HG03520 (cell line): ENCODE results near the gene ELOVL2.
"Not testable (repeated sequence)": the region's sequence is repeated elsewhere in the genome, so short reads cannot be mapped to it uniquely, and the experiment has no call there.

Source experiments
- ATAC-seq: cut with Tn5 transposase; IDR thresholded peaks from one replicate; pipeline ENCODE4 v1.9.1; 2021; ENCODE audit warnings: mild to moderate bottlenecking, moderate library complexity; ENCODE audit not compliant: unreplicated experiment

The ELOVL2 gene

DNA sequence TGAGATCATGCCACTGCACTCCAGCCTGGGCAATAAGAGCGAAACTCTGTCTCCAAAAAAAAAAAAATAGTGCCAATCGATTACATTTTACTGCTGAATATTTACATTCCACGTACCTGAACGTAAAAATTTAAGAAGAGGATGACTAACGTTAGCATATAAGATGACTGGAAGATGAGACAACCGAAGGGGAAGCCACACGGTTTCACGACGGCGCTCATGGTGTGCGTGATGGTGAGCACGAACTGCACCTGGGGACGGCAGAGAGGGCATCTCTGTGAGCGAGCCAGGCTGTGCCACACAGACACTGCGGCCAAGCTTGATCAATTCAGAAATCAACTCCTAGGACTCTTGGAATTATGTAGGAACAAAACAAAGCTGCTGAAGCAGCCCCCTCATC, 54.5 kb downstream of the ELOVL2 start:
- no peak for ATAC-seq

DNA sequence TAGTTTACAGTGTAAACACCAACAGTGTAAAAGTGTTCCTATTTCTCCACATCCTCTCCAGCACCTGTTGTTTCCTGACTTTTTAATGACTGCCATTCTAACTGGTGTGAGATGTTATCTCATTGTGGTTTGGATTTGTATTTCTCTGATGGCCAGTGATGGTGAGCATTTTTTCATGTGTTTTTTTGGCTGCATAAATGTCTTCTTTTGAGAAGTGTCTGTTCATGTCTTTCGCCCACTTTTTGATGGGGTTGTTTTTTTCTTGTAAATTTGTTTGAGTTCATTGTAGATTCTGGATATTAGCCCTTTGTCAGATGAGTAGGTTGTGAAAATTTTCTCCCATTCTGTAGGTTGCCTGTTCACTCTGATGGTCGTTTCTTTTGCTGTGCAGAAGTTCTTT, 59.1 kb downstream of the ELOVL2 start:
- ATAC-seq, result not testable (repeated sequence)

DNA sequence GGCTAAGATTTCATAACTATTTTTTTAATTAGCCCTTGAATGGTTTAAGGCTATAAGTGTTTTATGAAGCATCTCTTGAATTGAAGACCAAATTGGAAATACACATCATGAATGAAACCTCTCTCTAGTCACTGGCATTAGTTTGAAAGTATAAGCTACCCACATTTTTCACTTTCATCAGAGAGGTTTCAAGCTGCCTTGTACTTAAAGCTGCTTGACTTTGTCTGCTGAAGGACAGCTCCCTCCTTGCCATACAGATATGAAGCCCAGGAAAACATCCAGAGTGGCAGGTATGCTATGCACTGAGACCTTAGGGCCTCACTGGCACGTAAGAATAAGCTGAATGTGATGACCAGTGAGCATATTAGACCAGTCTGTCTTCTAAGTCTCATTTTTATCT, 62.7 kb downstream of the ELOVL2 start:
- no peak for ATAC-seq

DNA sequence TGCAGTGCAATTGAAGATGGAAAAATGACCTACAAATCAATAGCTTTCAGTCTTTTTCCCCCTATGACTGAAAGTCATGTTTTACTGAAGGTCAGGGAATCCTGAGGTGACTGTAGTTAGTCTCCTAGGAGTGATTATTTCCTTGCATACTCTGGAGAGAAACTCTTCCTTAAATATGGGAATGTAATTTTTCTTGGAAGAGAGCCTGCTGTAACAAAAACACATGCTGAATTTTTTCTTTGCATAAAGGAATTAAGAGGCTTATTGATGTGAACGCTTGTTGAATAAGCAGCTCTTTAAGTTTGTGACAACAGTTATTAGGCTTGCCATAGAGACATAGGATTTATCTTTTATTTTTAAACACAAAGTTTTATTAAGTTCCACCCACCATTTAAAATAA, 64.5 kb downstream of the ELOVL2 start:
- no peak for ATAC-seq

DNA sequence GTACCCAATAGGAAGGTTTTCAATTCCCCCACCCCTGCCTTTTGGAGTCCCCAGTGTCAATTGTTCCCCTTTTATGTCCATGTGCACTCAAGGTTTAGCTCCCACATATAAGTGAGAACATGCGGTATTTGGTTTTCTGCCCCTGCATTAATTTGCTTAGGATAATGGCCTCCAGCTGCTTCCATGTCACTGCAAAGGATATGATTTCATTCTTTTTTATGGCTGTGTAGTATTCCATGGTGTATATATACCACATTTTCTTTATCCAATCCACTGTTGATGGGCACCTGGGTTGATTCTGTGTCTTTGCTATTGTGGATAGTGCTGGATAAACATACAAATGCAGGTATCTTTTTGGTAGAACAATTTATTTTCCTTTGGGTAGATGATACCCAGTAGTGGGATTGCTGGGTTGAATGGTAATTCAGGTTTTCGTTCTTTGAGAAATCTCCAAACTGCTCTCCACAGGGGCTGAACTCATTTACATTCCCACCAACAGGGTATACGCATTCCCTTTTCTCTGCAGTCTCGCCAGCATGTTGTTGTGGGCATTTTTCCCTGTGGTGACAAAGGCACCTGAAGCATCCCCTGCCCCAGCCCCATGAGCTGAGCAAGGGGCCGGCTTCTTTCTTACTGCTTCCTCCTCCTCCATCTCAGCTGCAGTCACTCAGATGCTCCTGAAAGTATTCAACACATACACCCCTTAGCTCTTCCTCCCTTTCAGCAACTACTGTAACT, 66.7 kb downstream of the ELOVL2 start:
- ATAC-seq, result no peak

DNA sequence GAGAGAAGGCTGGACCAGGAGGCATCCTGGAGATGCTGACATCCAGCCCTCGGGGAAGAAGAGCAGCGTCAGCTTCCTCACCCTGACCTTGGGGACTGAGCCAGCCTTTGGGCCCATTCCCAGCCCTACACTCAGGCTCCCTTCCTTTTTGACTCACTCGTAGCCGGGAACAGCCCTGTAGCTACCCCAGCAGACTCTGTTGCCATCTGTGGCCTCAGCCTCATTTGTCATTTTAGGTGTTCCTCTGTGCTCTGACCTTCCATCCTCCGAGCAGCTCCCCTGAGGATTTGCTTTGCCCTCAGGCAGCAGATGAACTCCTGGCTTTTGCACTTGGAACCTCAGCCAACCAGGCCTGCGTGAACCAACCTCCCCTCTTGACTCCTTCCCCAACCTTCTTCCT, 67.5 kb downstream of the ELOVL2 start:
- ATAC-seq, result no peak

DNA sequence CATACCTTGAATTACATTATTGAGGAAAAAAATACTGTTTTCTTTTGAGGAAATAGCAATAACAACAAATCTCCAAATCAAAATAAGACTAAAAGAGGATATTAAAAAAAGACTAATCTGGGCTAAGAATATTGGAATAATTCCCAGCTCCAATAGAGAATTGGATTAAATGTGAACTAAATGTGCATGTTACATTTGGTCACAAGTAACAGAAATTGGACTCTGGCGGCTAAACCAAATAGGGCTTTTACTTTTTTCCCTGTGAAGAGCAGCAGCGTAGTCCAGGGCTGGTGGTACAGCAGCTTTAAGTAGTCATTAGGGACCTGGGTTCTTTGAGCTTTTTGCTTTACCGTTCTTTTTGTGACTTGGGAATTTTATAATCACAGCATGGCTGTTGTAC, 71.9 kb downstream of the ELOVL2 start:
- ATAC-seq, result no peak

DNA sequence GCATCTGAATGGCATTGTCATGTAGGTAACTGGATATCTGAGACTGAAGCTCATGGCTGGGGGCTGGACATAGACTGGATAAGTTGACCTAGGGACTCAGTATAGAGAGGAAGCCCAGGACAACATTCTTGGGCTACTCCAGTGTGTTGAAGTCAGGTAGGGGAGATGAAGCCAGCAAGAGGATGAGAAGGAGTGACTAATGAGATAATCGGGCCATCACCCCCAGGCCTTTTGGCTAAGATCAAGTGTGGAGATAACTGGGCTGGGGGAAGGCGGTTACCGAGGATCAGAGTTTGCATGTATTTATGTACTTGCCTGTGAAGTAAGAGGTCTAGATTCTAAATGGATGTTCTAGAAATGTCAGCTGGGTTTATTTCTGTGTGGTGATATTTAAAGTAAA, 73.4 kb downstream of the ELOVL2 start:
- ATAC-seq, result no peak

DNA sequence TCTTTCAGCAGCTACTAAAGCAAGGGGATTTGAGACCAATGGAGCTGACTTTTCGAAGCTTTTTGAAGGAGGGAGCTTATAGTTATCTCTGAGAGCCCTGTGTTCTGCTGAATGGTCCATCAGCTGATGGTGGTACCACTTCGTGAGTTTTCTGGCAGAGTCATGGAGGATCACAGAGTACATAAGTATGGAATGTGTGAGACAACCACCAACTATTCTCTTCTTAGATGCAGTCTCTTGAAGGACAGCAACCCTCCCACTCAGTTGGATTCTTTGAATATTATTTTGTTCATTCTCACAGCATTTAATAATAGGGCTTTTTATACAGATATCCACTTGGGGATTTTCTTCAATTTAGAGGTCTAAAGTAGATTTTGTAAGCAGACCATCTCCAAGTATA, 75.3 kb downstream of the ELOVL2 start:
- no peak for ATAC-seq

DNA sequence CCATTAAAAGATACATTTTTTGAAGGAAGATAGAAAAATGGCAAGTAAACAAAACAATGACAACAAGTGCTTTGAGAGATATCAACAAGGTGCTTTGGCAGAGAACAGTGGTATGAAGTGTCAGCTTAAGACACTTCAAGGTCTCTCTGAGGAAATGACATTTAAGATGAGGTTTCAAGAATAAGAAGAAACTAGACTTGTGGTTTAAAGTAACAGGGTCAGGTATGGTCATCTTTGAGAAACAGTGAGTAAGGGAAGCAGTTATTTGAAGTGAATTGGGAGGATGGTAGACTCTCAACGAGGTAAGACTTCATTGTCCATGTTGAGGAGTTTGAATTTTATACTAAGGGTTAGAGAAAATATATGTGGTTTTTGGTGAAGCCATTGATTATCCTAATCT, 79.4 kb downstream of the ELOVL2 start:
- ATAC-seq, result peak; percentile 89

DNA sequence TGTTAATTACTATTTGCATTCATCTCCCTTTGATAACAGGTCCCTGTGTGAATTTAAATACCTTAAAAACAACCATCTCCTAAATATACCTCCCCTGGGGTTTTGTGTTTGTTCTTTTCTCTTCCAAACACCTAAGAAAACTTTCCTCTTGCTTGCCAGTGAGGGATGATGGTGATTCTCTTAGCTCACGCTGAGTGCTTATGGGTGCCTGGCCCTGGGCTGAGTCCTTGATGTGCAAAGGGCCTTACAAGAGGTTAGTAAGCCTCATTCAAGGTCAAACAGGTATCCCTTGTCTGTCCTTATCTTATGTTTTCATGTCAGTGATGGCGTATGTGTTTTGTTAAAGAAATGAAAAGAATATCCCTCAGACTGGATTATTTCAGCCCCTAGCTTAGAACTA, 81.0 kb downstream of the ELOVL2 start:
- no peak for ATAC-seq

DNA sequence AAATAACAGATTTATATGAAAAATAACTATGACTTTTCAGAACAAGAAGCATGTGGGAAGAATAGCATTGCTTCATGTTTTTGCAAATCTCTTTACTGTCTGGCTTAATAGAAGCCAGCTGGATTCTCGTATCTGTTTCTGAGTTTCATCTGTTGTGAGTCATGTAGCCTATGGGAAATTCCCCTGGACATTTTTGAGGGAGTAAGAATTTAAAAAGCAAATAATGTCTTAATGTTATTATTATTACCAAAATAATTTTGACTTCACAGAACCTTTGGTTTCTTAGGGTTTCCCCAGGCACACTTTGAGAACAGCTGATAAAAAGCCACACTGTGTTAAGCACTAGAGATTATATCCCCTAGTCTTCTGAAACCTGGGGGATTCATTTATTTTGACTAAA, 81.4 kb downstream of the ELOVL2 start:
- no peak for ATAC-seq

DNA sequence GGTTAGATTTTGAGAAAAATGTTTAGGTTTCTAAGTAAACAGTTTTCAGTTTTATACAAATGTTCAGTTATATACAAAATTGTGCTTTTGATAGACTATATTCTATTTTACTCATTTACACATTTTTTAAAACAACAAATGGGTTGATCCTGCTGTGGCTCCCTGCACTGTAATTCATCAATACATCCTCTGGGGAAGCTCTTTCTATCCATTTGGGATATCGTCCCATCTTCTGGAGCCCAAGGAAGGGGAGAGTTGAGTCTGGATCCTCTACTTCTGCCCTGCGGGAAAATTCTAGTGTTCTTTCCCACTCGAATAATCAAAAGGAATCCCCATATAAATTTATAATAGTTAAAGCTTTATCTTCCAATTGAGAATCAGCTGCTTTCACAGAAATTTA, 82.3 kb downstream of the ELOVL2 start:
- no peak for ATAC-seq

DNA sequence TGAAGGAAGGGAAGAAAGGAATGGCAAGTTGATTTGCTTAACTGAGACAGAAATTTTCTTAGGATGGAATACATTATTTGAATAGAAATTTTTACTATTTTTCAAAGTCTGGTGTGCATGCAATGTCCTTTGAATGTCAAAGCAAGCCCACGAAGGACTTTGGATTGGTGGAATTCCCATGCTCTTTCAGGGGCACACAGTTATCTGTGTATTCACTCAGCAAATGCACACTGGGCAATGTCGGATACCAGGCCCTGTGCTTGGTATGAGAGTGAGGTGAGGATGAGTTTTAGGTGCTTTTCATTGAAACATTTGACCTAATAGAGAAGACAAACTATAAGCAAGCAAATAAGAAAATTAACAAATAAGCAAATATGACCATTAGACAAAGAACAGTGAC, 83.9 kb downstream of the ELOVL2 start:
- ATAC-seq, result no peak

DNA sequence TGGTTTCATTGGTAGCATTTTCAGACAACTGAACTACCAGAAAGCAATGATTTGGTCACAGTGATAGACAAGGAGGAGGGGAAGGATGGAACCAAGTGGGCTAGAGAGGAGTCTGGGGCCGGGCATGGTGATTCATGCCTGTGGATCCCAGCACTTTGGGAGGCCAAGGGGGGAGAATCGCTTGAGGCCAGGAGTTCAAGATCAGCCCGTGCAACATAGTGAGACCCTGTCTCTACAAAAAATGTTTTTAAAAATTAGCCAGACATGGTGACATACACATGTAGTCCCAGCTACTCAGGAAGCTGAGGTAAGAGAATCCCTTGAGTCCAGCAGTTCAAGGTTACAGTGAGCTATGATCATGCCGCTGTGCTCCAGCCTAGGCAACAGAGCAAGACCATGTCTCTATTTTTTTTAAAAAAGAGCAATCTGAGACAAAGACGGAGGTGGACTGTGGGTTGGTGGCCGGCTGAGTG, 86.7 kb downstream of the ELOVL2 start:
- no peak for ATAC-seq

DNA sequence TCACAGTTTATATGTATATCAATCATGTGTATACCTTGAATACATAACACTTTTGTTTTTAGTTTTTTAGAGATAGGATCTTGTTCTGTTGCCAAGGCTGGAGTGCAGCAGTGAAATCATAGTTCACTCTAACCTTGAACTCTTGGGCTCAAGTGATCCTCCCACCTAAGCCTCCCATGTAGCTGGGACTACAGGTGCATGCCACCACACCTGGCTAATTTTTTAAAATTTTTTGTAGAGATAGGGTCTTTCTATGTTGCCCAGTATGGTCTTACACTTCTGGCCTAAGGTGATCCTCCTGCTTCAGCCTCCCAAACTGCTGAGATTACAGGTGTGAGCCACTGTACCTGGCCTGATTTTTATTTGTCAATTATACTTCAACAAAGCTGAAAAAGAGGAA, 87.3 kb downstream of the ELOVL2 start:
- no peak for ATAC-seq

DNA sequence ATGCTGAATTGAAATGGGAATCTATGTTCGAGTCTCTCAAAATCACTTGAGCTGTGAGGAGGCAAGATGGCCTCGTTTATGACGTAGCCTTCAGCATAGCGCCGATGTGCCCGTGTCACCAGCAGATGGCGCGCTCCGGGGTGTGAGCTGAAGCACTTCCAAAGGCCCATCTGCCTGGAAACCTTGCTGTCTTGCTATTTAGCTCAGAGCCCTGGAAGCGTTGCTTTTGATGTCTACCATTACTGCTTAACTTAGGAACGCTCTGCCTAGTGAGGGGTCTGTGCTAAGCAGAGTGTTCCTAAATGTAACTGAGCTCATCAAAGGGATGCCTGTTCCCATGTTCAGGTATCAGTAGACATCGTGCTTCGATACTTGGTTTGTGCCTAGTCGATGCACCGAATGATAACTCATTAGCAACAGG, 89.5 kb downstream of the ELOVL2 start:
- peak; percentile 90 for ATAC-seq

DNA sequence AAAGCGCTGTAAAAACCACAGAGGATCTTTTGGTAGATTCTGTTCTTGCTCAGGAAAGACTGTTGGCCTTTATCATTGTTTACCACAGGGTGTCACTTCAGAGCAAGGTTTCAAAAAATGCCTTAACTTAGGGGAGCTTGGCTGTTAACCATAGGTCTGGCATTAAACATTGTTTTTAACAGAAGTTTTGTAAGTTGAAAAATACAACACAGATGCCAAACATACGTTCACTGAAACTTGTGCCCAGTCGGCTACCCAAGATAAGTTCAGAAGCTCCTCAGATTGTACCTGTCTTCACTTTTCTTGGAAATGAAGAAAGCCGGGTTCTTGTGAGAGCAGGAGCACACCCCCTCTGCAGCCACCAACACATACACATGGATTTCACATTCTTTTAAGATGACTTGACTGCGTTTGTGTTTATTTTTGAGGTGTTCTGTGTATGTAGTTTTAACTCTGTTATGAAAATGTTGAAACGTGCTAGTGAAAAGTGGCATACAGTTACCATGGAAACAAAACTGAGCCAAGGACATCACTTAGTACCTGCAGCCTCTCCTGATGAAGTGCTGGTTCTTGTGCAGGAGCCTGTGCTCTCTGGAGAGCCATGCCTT, 92.3 kb downstream of the ELOVL2 start:
- no peak for ATAC-seq

DNA sequence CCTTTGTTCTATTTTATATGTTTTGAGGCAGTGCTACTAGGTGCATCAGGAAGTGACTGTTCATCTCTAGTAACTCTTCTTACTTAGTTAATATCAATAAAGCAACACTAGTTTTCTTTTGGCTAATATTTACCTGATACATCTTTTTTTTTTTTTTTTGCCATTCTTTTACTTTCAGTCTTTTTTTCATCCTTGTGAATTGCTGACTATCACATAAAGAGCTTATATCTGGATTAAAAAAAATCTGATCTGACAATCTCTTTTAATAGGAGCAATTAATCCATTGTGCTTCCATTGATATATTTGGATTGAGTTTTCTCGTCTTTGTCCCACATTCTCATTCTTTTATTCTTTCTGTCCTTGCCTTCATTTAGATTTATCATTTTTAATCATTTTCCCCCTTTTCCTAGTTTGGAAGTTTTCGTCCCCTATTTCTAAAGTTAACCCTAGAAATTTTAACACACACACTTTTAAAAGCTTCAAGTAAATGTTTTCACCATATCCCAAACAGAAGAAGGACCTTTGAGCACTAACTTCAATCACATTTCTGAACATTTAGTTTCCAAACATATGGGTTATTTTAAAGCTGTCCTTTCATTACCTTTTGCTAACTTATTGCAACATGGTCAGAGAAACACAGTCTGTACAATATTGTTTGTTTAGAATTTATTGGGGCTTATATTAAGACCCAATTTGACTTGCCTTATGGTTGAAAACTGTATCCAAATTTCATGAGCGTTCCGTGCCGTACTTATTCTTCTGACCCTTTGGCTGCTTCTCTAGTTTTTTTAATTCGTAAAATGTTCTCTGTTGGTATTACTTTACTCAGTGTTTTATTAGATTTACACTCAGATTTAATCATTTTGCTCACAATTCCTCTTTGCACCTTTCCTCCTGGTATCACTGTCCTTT, 94.3 kb downstream of the ELOVL2 start:
- ATAC-seq, result no peak

DNA sequence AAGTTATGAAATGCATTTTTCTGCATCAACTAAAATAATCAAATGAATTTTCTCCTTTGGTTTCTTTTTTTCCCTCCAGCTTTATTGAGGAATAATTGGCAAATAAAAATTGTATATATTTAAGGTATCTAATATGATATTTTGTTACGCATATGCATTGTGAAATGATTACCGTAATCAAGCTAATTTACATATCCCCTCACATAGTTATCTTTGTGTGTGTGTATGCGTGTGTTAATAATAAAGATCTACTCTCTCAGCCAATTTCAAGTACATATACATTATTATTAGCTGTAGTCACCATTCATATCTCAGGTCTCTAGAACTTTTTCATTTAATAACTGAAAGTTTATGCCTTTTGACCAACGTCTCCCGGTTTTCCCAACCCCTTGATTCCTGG, 96.1 kb downstream of the ELOVL2 start:
- no peak for ATAC-seq

DNA sequence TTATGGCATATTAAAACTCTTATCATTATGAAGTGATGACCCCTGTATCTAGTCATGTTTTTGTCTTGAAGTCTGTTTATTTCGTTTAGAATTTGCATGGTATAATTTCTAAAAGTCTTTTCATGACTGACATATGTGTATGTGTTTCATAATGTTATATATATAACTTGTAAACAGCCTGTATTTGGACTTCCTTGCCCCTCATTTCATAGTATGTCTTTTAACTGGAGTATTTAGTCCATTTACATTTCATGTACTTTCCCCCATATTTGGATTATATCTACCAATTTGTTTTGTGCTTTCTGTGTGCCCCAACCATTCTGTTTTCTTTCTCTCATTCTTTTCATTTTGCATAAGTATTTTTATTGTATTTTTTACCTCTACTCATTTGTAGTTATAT, 98.3 kb downstream of the ELOVL2 start:
- no peak for ATAC-seq

DNA sequence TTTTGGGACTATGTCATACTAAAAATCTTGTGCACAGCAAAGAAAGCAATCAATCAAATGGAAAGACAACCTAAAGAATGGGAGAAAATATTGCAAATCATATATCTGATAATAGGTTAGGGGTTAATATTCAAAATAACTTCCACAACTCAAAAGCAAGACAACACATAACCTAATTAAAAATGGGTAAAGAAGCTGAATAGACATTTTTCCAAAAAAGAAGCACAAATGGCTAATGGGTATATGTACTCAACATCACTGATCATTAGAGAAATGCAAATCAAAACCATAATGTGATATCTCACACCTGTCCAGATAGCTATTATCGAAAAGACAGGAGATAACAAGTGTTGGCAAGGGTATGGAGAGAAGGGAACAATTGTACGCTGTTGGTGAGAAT, 104.3 kb downstream of the ELOVL2 start:
- ATAC-seq, result no peak
